Breast epithelium (tissue), 3 donors: ENCODE results near the gene PDS5B.
"Not testable (repeated sequence)": the region's sequence is repeated elsewhere in the genome, so short reads cannot be mapped to it uniquely, and the experiment has no call there.

Source experiments
- CTCF ChIP-seq, 3 donors: fragments of 450-650 bp; IDR thresholded peaks; one replicate each; pipeline ENCODE4 v1.5.1; 2016 to 2017; ENCODE audit warnings: antibody characterized with exemption in 3 of 3, mild to moderate bottlenecking in 3 of 3, moderate library complexity in 3 of 3
- POLR2A ChIP-seq: fragments of 450-650 bp; IDR thresholded peaks from one replicate; pipeline ENCODE4 v1.6.1; 2016; ENCODE audit warnings: antibody characterized with exemption, mild to moderate bottlenecking, moderate library complexity
- POLR2AphosphoS5 ChIP-seq, 3 donors: sonication (generic); formaldehyde crosslinking; IDR thresholded peaks; one replicate each; pipeline ENCODE4 v1.6.1; 2017; ENCODE audit warnings: antibody characterized with exemption in 3 of 3

- not testable (repeated sequence) for TF ChIP-seq CTCF (IDR thresholded peaks at IDR 0.05); POLR2A; POLR2AphosphoS5 (IDR thresholded peaks at IDR 0.05)
Measured at GRCh38 chr13:32560842-32561241, 25.4 kb upstream of the PDS5B start.
